DOHH2 (cell line): ENCODE data around the gene NEURL1B.

Experiments
- EZH2phosphoT487 ChIP-seq: fragments of 200-600 bp; sonication (generic); IDR thresholded peaks from 2 replicates; pipeline ENCODE4 v1.6.1; 2017; ENCODE audit warnings: borderline replicate concordance, mild to moderate bottlenecking, antibody characterized with exemption, low read length, moderate library complexity, mixed read lengths
- TF ChIP-seq, protein P1 (sequence below): fragments of 200-600 bp; sonication (generic); IDR thresholded peaks from one replicate; pipeline ENCODE4 v1.5.1; 2014; ENCODE audit warnings: antibody characterized with exemption, mild to moderate bottlenecking, low read depth, low read length; ENCODE audit not compliant: poor library complexity, severe bottlenecking

DNA sequence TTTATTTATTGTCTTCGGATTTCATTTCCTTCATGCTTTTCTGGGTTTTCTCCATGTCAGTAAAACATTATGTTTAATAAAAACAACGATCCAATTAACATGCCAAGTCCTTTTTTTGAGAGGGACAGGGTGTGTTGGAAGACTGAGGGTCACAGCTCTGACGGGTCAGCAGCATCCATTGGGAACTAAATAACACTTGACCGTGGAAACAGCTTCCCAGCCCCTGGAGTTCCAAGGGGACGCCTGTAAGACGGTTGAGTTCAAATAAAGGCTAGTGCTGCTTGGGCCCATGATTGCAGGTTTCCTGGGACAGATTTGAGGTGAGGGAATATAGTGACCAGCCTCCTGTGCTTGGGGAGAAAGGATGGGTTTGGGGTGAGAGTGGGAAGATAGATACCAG, 30.4 kb upstream of the NEURL1B start:
- TF ChIP-seq, protein P1, sequence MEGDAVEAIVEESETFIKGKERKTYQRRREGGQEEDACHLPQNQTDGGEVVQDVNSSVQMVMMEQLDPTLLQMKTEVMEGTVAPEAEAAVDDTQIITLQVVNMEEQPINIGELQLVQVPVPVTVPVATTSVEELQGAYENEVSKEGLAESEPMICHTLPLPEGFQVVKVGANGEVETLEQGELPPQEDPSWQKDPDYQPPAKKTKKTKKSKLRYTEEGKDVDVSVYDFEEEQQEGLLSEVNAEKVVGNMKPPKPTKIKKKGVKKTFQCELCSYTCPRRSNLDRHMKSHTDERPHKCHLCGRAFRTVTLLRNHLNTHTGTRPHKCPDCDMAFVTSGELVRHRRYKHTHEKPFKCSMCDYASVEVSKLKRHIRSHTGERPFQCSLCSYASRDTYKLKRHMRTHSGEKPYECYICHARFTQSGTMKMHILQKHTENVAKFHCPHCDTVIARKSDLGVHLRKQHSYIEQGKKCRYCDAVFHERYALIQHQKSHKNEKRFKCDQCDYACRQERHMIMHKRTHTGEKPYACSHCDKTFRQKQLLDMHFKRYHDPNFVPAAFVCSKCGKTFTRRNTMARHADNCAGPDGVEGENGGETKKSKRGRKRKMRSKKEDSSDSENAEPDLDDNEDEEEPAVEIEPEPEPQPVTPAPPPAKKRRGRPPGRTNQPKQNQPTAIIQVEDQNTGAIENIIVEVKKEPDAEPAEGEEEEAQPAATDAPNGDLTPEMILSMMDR = no peak
- no peak for TF ChIP-seq EZH2phosphoT487
